Subcutaneous preadipocyte (primary cell): ENCODE measurements around the gene FMNL1. TPM values are rescaled to one million over a fixed set of nuclear protein-coding genes. Genes with fewer than 3 reads are reported as not detected.

Experiments
- total RNA-seq: library from RNA; depleted of rRNA; stranded (reverse); fragments of >200 nt; gene quantifications from 2 replicates; pipeline ENCODE4 v1.2.3, GENCODE V29; 2012

The FMNL1 gene, protein sequence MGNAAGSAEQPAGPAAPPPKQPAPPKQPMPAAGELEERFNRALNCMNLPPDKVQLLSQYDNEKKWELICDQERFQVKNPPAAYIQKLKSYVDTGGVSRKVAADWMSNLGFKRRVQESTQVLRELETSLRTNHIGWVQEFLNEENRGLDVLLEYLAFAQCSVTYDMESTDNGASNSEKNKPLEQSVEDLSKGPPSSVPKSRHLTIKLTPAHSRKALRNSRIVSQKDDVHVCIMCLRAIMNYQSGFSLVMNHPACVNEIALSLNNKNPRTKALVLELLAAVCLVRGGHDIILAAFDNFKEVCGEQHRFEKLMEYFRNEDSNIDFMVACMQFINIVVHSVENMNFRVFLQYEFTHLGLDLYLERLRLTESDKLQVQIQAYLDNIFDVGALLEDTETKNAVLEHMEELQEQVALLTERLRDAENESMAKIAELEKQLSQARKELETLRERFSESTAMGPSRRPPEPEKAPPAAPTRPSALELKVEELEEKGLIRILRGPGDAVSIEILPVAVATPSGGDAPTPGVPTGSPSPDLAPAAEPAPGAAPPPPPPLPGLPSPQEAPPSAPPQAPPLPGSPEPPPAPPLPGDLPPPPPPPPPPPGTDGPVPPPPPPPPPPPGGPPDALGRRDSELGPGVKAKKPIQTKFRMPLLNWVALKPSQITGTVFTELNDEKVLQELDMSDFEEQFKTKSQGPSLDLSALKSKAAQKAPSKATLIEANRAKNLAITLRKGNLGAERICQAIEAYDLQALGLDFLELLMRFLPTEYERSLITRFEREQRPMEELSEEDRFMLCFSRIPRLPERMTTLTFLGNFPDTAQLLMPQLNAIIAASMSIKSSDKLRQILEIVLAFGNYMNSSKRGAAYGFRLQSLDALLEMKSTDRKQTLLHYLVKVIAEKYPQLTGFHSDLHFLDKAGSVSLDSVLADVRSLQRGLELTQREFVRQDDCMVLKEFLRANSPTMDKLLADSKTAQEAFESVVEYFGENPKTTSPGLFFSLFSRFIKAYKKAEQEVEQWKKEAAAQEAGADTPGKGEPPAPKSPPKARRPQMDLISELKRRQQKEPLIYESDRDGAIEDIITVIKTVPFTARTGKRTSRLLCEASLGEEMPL
- total RNA-seq, result 4.8 and 5.3 TPM in 2 replicates

DNA sequence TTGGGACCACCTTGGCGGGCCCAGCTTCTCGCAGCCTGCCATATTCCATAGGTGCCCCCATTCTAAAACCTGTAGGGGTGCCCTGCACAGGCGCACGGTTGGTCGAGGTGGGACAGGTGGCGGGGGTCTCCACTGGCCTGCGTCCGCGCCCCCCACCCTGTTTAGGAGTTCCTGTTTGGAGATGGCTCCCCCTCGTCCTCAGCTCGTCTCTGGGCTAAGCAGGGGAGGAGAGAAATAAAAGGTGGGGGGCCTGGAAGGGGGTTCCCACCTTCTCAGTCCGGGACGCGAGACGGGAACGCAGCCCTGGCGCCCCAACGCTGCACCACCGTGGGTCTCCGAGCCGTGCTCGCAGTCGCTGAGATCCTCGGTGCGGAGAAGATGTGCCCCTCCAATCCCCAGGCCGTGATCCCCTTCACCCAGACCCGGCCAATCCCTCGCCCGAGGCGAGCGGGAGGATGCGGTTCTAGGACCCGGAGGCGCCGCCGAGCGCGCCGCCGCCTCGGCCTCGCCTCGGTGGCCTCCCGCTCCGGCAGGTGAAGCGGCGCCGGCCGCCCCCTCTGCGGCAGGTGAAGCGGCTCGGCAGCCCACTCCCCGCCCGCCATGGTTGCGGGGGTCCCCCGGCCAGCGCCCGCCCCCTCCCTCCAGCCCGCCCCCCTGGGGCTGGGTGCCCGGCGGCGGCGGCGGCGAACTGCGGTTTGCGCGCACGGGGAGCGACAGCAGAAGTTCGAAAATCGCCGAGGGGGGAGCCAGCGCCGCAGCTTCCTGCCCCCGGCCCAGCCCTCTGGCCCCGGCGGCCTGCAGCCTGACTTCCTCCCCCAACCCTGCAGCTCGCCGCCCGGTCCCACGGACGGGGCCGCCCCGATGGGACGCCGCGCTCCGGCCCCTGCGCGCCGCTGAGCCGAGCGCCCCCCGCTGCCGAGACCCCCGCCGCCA lies at the start of gene FMNL1:
Gene FMNL1 (plus strand): TSS at position 805 of the 933 bp plus-strand sequence. CDS start 240 bp downstream, outside the sequence.

DNA sequence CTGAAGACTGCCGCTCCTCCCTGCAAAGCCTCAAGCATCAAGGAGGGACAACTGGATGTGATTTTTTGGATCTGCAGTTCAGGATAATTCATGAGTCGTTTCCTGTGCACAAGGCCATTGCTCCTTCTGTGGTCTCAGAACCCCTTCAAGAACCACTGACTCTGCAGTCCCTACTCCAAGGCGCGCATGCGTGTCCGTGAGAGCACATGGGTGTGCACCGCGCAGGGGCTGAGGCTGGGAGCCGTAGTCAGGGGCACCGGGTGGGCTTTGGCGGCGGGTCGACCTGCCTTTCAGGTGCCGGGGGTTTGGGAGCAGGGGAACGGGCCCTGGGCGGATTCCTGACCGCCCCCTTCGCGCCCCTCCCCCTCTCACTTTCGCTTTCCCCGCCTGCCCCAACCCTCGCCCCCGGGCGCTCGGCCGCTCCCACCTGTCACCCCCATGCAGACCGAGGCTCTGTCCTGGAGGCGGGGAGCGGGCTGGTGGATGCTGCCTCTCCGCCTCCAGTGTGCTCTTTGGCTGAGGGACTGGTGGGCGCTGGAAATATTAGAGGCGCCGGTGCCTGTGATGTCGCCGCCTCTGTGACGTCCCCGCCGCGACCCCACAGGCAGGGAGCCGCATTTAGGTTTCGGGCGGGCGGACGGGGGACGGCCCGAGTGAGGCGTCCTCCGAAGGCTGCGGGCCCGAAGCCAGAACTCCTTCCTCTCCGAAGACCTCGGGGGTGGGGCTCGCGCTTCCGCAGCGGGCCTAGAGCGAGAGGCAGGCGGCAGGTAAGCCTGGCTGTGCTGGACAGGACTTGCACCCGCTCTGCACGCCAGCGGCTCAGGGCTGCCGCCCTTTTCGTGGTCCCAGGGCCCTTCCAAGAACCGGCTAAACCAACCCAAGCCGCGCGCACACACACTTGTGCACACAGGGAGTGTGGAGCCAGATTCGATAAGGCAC lies 40.2 kb downstream of the FMNL1 start, which contains the start of gene SPATA32:
Gene SPATA32 (minus strand): TSS at position 518 of the 939 bp plus-strand sequence. CDS start 78 bp downstream, at position 440.

Other genes with a start within 250 kb of the FMNL1 start
- 35.0 and 37.1 TPM in 2 replicates for gene DCAKD, start 170.3 kb upstream of the FMNL1 start, total RNA-seq
- 75.7 and 80.5 TPM in 2 replicates for gene NMT1, start 160.6 kb upstream of the FMNL1 start, total RNA-seq
- gene PLCD3, start 89.4 kb upstream of the FMNL1 start, total RNA-seq, result 40.3 and 48.1 TPM in 2 replicates
- 4.5 and 6.2 TPM in 2 replicates for gene ACBD4, start 86.2 kb upstream of the FMNL1 start, total RNA-seq
- 3.7 TPM in 2 replicates for gene HEXIM1, start 73.4 kb upstream of the FMNL1 start, total RNA-seq
- gene HEXIM2, start 60.0 kb upstream of the FMNL1 start, total RNA-seq, result 4.9 and 14.0 TPM in 2 replicates
- gene SPATA32, start 40.2 kb downstream of the FMNL1 start, total RNA-seq, result not detected in 2 replicates
- 1.8 and 3.3 TPM in 2 replicates for gene MAP3K14, start 95.1 kb downstream of the FMNL1 start, total RNA-seq
- gene ARHGAP27, start 211.0 kb downstream of the FMNL1 start, total RNA-seq, result 1.8 and 4.7 TPM in 2 replicates